Astrocyte (in vitro differentiated cells and primary cell): ENCODE data around the gene RTN4IP1. TPM values are rescaled to one million over a fixed set of nuclear protein-coding genes. Genes with fewer than 3 reads are reported as not detected.

Experiments used
- DNase-seq: peaks from one replicate; pipeline ENCODE4 v3.0.0-alpha.2; 2010; ENCODE audit warnings: low read depth
- FAIRE-seq: peaks from 2 replicates; lab custom pipeline; 2011; peaks lifted over from hg19 to GRCh38; lab: Jason Lieb, UNC
- H2AFZ ChIP-seq: 2 replicates; pipeline ENCODE4 v1.6.0; 2012; ENCODE audit warnings: low read depth, low read length, inconsistent platforms
- H3K27ac ChIP-seq: 2 replicates; pipeline ENCODE4 v1.5.1; 2011; ENCODE audit warnings: low read depth, low read length, inconsistent platforms
- H3K27me3 ChIP-seq: 2 replicates; pipeline ENCODE4 v1.6.0; 2011; ENCODE audit warnings: low read length, inconsistent platforms; ENCODE audit not compliant: insufficient read depth
- H3K36me3 ChIP-seq: 2 replicates; pipeline ENCODE4 v1.5.1; 2011; ENCODE audit warnings: low read length, inconsistent platforms; ENCODE audit not compliant: insufficient read depth
- H3K4me1 ChIP-seq: 2 replicates; pipeline ENCODE4 v1.5.1; 2011; ENCODE audit warnings: low read length, inconsistent platforms; ENCODE audit not compliant: insufficient read depth
- H3K4me2 ChIP-seq: 2 replicates; pipeline ENCODE4 v1.6.0; 2012; ENCODE audit warnings: low read length, inconsistent platforms
- H3K4me3 ChIP-seq: 2 replicates; pipeline ENCODE4 v1.5.1; 2011; ENCODE audit warnings: low read depth, mild to moderate bottlenecking, low read length, inconsistent platforms; ENCODE audit not compliant: insufficient read depth
- H3K79me2 ChIP-seq: 2 replicates; pipeline ENCODE4 v1.6.0; 2012; ENCODE audit warnings: mild to moderate bottlenecking, low read length, inconsistent platforms; ENCODE audit not compliant: insufficient read depth
- H3K9ac ChIP-seq: 2 replicates; pipeline ENCODE4 v1.6.0; 2012; ENCODE audit warnings: mild to moderate bottlenecking, low read length, inconsistent platforms
- H3K9me3 ChIP-seq: 2 replicates; pipeline ENCODE4 v1.5.1; 2012; ENCODE audit warnings: low read depth, mild to moderate bottlenecking, low read length, inconsistent platforms; ENCODE audit not compliant: insufficient read depth
- H4K20me1 ChIP-seq: 2 replicates; pipeline ENCODE4 v1.6.0; 2012; ENCODE audit warnings: low read length, inconsistent platforms; ENCODE audit not compliant: insufficient read depth
- H3K27ac Mint-ChIP-seq: one replicate; pipeline ENCODE4 v1.8.0; 2021; ENCODE audit warnings: mild to moderate bottlenecking, mixed read lengths; ENCODE audit not compliant: unreplicated experiment
- H3K27me3 Mint-ChIP-seq: one replicate; pipeline ENCODE4 v1.8.0; 2021; ENCODE audit warnings: low read depth, mixed read lengths; ENCODE audit not compliant: unreplicated experiment
- H3K36me3 Mint-ChIP-seq: one replicate; pipeline ENCODE4 v1.8.0; 2021; ENCODE audit warnings: low read depth, mixed read lengths; ENCODE audit not compliant: unreplicated experiment
- H3K4me1 Mint-ChIP-seq: one replicate; pipeline ENCODE4 v1.8.0; 2021; ENCODE audit warnings: low read depth, mixed read lengths; ENCODE audit not compliant: unreplicated experiment
- H3K4me3 Mint-ChIP-seq: one replicate; pipeline ENCODE4 v1.8.0; 2021; ENCODE audit warnings: mild to moderate bottlenecking, moderate library complexity, mixed read lengths; ENCODE audit not compliant: unreplicated experiment
- H3K9me3 Mint-ChIP-seq: one replicate; pipeline ENCODE4 v1.8.0; 2021; ENCODE audit warnings: mild to moderate bottlenecking, mixed read lengths; ENCODE audit not compliant: unreplicated experiment
- CTCF ChIP-seq: IDR thresholded peaks from 2 replicates; pipeline ENCODE4 v1.5.1; 2011; ENCODE audit warnings: low read depth, mild to moderate bottlenecking, inconsistent platforms, low read length, moderate library complexity; ENCODE audit not compliant: insufficient read depth
- EZH2 ChIP-seq: IDR thresholded peaks from 2 replicates; pipeline ENCODE4 v1.6.1; 2012; ENCODE audit warnings: mild to moderate bottlenecking, low read length, inconsistent platforms; ENCODE audit not compliant: insufficient read depth
- total RNA-seq: library from RNA; stranded (reverse); gene quantifications from 2 replicates; pipeline ENCODE4 v1.2.1, GENCODE V29; 2021

The RTN4IP1 gene
- total RNA-seq, 1 donor from 2014 or later, result 5.3 TPM

GRCh38 chr6:106546691-106547414 is 82.4 kb downstream of the RTN4IP1 start:
- H3K27me3 Mint-ChIP-seq, result no peaks in the 10 kb centered on the region
- Histone ChIP-seq H3K4me1 (peaks cover 27% of the 10 kb centered on the region), H3K4me2 (peak overlapping the region; percentile 58), H3K36me3 (no peaks in the 10 kb centered on the region), H3K27me3 (no peaks in the 10 kb centered on the region), H3K4me3 (no peak overlapping the region), H3K9me3 (no peaks in the 10 kb centered on the region), H4K20me1 (no peaks in the 10 kb centered on the region), H2AFZ (peak overlapping the region; percentile 37), H3K9ac (peak overlapping the region; percentile 38), H3K79me2 (no peaks in the 10 kb centered on the region), H3K27ac (peak overlapping the region; percentile 84)
- no peak for TF ChIP-seq EZH2
- TF ChIP-seq CTCF, result no peak
- H3K9me3 Mint-ChIP-seq, result no peaks in the 10 kb centered on the region
- peak overlapping the region; percentile 87 for H3K27ac Mint-ChIP-seq
- no peaks in the 10 kb centered on the region for H3K36me3 Mint-ChIP-seq
- DNase-seq, result peak; percentile 78
- peak; percentile 64 for FAIRE-seq
- H3K4me3 Mint-ChIP-seq, result no peak overlapping the region
- peaks cover 25% of the 10 kb centered on the region for H3K4me1 Mint-ChIP-seq

GRCh38 chr6:106546261-106546690 is 83.0 kb downstream of the RTN4IP1 start:
- Histone ChIP-seq H4K20me1 (no peaks in the 10 kb centered on the region), H3K4me1 (peaks cover 27% of the 10 kb centered on the region), H3K4me2 (peak overlapping the region; percentile 58), H2AFZ (peak overlapping the region; percentile 37), H3K36me3 (no peaks in the 10 kb centered on the region), H3K27ac (peak overlapping the region; percentile 84), H3K9ac (peak overlapping the region; percentile 38), H3K79me2 (no peaks in the 10 kb centered on the region), H3K9me3 (no peaks in the 10 kb centered on the region), H3K4me3 (no peak overlapping the region), H3K27me3 (no peaks in the 10 kb centered on the region)
- peak overlapping the region; percentile 87 for H3K27ac Mint-ChIP-seq
- H3K9me3 Mint-ChIP-seq, result no peaks in the 10 kb centered on the region
- DNase-seq (no peak), FAIRE-seq (no peak)
- no peaks in the 10 kb centered on the region for H3K27me3 Mint-ChIP-seq
- no peaks in the 10 kb centered on the region for H3K36me3 Mint-ChIP-seq
- TF ChIP-seq EZH2, result no peak
- no peak for TF ChIP-seq CTCF
- H3K4me3 Mint-ChIP-seq, result no peak overlapping the region
- H3K4me1 Mint-ChIP-seq, result peaks cover 25% of the 10 kb centered on the region

- Histone ChIP-seq H3K9me3 (no peaks in the 10 kb centered on the region), H3K9ac (no peak overlapping the region), H3K79me2 (no peaks in the 10 kb centered on the region), H3K27ac (no peak overlapping the region), H4K20me1 (no peaks in the 10 kb centered on the region), H2AFZ (no peak overlapping the region), H3K4me2 (no peak overlapping the region), H3K27me3 (no peaks in the 10 kb centered on the region), H3K4me1 (peaks cover 1% of the 10 kb centered on the region), H3K4me3 (no peak overlapping the region), H3K36me3 (no peaks in the 10 kb centered on the region)
- TF ChIP-seq EZH2 (no peak), CTCF (no peak)
- DNase-seq (no peak), FAIRE-seq (no peak)
- Mint-ChIP-seq H3K36me3 (no peaks in the 10 kb centered on the region), H3K27ac (no peak overlapping the region), H3K9me3 (no peaks in the 10 kb centered on the region), H3K27me3 (no peaks in the 10 kb centered on the region), H3K4me3 (no peak overlapping the region), H3K4me1 (peaks cover 5% of the 10 kb centered on the region)
Observed at GRCh38 chr6:106540907-106541306, 88.4 kb downstream of the RTN4IP1 start.
